GM12874 (cell line): ENCODE measurements around the gene SPAM1.

Source experiments
- CTCF ChIP-seq: IDR thresholded peaks from 2 replicates; pipeline ENCODE4 v1.5.1; 2011; ENCODE audit warnings: low read depth, mild to moderate bottlenecking, control low read depth, low read length, moderate library complexity; ENCODE audit not compliant: insufficient read depth

The SPAM1 gene

GRCh38 chr7:123935436-123936381, 10.7 kb downstream of the SPAM1 start:
- TF ChIP-seq CTCF = no peak

DNA sequence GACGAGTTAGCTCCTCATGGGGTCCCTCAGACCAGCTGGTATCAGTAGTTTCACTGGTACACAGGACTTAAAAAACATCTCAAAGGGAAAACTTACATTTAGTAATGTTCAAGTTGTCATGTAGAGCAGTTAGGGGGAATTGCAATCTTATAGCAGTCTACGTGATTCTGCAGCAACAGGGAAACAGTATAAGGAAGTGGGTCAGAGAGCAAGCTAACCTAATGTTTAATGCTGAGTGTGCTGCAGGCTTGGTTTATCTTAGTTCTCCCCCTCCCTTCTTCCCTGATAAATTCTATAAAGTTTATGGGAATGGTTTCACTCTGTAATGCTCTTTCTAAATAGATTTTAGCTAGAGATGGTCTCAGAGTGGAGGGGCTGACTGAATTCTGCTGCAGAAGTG, 11.3 kb downstream of the SPAM1 start:
- TF ChIP-seq CTCF = no peak

- no peak for TF ChIP-seq CTCF
These were observed 14.7 kb downstream of the SPAM1 start for GRCh38 chr7:123939784-123940183.

DNA sequence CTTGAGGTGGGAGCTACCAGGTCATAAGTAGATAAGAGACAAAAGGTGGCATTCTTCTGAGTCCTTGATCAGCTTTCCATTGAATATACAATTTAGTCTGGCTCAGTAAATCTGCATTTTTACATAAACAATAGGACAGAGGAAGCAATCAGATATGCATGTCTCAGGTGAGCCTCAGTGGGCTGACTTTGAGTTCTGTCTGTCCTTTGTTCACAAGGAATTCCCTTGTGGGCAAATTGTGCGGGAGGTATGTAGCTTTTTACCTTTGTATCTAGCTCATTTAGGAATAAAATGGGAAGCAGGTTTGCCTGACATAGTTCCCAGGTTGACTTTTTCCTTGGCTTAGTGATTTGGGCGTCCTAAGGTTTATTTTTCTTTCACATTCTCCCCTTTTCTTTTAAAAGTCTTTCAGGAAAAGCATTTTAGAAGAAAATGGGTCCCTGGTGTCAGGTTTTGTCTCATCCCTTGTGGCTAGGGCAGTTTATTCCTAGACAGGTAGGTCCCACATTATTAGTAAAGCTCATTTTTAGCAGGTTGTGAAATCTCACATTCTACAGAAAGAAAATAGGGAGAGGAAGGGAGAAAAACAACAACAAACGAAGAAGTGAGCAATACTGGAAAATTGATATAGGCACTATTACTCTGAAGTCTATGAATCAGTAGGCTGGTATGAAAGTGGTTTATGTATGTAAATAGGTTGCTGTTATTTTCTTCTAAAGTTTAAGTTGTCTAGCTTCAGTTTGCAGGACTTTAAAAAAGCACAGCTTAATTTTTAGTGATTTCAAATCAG, 16.5 kb downstream of the SPAM1 start:
- TF ChIP-seq CTCF = no peak

DNA sequence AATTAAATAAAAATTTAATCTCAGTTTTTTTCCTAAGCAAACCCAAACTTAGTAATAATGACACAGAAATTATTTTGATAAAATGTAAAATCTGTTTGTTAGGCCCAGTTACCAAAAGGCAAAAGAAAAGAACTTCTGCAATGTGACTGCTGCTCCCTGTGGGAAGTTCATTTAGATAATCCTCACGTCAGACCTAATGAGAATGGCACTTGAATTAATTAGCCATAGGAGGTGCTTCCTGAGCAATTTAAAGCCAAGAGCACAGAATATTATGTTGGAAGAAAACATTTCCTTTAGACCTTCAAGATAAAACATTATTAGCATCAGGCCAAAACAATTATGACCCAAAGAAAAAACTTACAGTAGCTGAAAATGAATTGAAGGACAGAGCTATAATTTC, 19.4 kb downstream of the SPAM1 start:
- TF ChIP-seq CTCF = no peak

DNA sequence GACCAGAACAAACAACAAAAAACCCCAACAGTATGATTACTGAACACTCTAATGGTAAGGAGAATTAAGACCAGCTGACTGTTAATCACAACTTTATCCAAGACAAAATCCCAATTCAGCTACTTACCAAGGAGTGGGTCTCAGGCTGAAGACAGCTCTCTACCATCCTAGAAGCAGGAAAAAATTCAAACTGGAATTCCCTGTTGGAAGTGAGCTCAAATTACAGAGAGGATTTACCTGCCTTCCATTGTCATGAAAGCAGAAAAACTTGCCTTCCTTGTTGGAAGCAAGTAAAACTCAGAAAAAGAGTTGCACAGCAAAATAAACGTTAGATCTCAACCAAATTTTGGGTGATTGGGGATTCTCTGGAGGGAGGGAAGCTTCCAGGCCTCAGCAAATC, 20.9 kb downstream of the SPAM1 start:
- TF ChIP-seq CTCF = no peak

GRCh38 chr7:123948136-123948535, 23.1 kb downstream of the SPAM1 start:
- no peak for TF ChIP-seq CTCF
